HepG2 (cell line): Measurements from ENCODE around the gene ERMARD. TPM values are rescaled to one million over a fixed set of nuclear protein-coding genes. Genes with fewer than 3 reads are reported as not detected.
A peak's percentile ranks its signal among the peaks of the same experiment; 100 is the strongest.

Experiments
- BHLHE40 ChIP-seq: IDR thresholded peaks from 2 replicates; pipeline ENCODE4 v1.6.1; 2011; ENCODE audit warnings: low read length, improper control_type of control experiment
- GTF3A ChIP-seq: sonication (generic); formaldehyde crosslinking; conservative IDR thresholded peaks from 2 replicates; pipeline ENCODE4 v1.4.0; 2020; ENCODE audit warnings: mild to moderate bottlenecking, missing genetic modification reagents
- JARID2 ChIP-seq: sonication (generic); formaldehyde crosslinking; IDR thresholded peaks from 2 replicates; pipeline ENCODE4 v1.8.1; 2023; ENCODE audit warnings: missing genetic modification reagents, inconsistent platforms; ENCODE audit not compliant: insufficient replicate concordance
- SIX1 ChIP-seq: sonication (generic); formaldehyde crosslinking; IDR thresholded peaks from 2 replicates; pipeline ENCODE4 v1.4.0; 2020; ENCODE audit warnings: missing genetic modification reagents, borderline replicate concordance
- SRSF1 ChIP-seq: fragments of 200-400 bp; formaldehyde crosslinking; optimal IDR thresholded peaks from 2 replicates; pipeline ENCODE3; 2017; ENCODE audit warnings: mild to moderate bottlenecking, low read depth, low read length, moderate library complexity
- TAF1 ChIP-seq: sonication (generic); formaldehyde crosslinking; IDR thresholded peaks from 2 replicates; pipeline ENCODE4 v1.4.0; 2020; ENCODE audit warnings: missing genetic modification reagents
- TSC22D2 ChIP-seq: sonication (generic); formaldehyde crosslinking; IDR thresholded peaks from 2 replicates; pipeline ENCODE4 v1.5.1; 2020; ENCODE audit warnings: missing genetic modification reagents, mild to moderate bottlenecking, borderline replicate concordance
- U2AF1 ChIP-seq: fragments of 200-400 bp; formaldehyde crosslinking; optimal IDR thresholded peaks from 2 replicates; pipeline ENCODE3; 2017; ENCODE audit warnings: mild to moderate bottlenecking, low read depth, low read length
- ZMAT3 ChIP-seq: sonication (generic); formaldehyde crosslinking; conservative IDR thresholded peaks from 2 replicates; pipeline ENCODE4 v1.7.0; 2021; ENCODE audit warnings: missing genetic modification reagents
- ZNF430 ChIP-seq: sonication (generic); formaldehyde crosslinking; IDR thresholded peaks from 2 replicates; pipeline ENCODE4 v1.9.0; 2021; ENCODE audit warnings: mild to moderate bottlenecking, missing genetic modification reagents
- ZNF780A ChIP-seq: sonication (generic); formaldehyde crosslinking; IDR thresholded peaks from 2 replicates; pipeline ENCODE4 v1.8.0; 2022; ENCODE audit warnings: mild to moderate bottlenecking, missing genetic modification reagents, moderate library complexity
- ZSCAN22 ChIP-seq: sonication (generic); formaldehyde crosslinking; IDR thresholded peaks from 2 replicates; pipeline ENCODE4 v1.4.0; 2020; ENCODE audit warnings: mild to moderate bottlenecking, missing genetic modification reagents
- ZZZ3 ChIP-seq: sonication (generic); formaldehyde crosslinking; IDR thresholded peaks from 2 replicates; pipeline ENCODE4 v1.4.0; 2020; ENCODE audit warnings: missing genetic modification reagents, mild to moderate bottlenecking, borderline replicate concordance
- polyA plus RNA-seq, 8 experiments: library from polyadenylated mRNA; depleted of rRNA in 3 of 8; stranded (reverse) in 7 of 8; unstranded in 1 of 8; fragments of >200 nt; fragmentation: Illumina TruSeq in 4 of 8; extraction: Trizol in 4 of 8; gene quantifications; 2 replicates each; pipeline versions ENCODE4 v1.2.1 to v1.2.3, GENCODE V29; 2011 to 2016; ENCODE audit warnings: low read depth in 4 of 8, missing spikeins in 1 of 8, mixed read lengths in 1 of 8; ENCODE audit not compliant: insufficient read depth in 1 of 8
- total RNA-seq, 5 experiments: library from RNA; depleted of rRNA; stranded (reverse); fragments of >200 nt; fragmentation: Illumina TruSeq; extraction: Trizol; gene quantifications; 2 replicates each; pipeline ENCODE4 v1.2.3, GENCODE V29; 2016; ENCODE audit warnings: low read depth in 1 of 5
- TF ChIP-seq, protein P1 (sequence below): sonication (generic); formaldehyde crosslinking; IDR thresholded peaks from 2 replicates; pipeline ENCODE4 v1.5.1; 2020; ENCODE audit warnings: missing genetic modification reagents, mild to moderate bottlenecking, borderline replicate concordance
- TF ChIP-seq, protein P2 (sequence below): sonication (generic); formaldehyde crosslinking; IDR thresholded peaks from 2 replicates; pipeline ENCODE4 v1.4.0; 2020; ENCODE audit warnings: missing genetic modification reagents, mild to moderate bottlenecking, borderline replicate concordance
- TF ChIP-seq, protein P3 (sequence below): sonication (generic); formaldehyde crosslinking; IDR thresholded peaks from 2 replicates; pipeline ENCODE4 v1.4.0; 2020; ENCODE audit warnings: missing genetic modification reagents, low read depth, mild to moderate bottlenecking, borderline replicate concordance
- TF ChIP-seq, protein P4 (sequence below): IDR thresholded peaks from 2 replicates; pipeline ENCODE4 v1.6.1; 2016
- TF ChIP-seq, protein P5 (sequence below): sonication (generic); formaldehyde crosslinking; conservative IDR thresholded peaks from 2 replicates; pipeline ENCODE4 v1.4.0; 2020; ENCODE audit warnings: missing genetic modification reagents

Gene ERMARD
- total and polyA plus RNA-seq, 2 of the 13 experiments (the other 11 are each of a cell fraction or from before 2014, with no cell fraction given): 8.8 to 10.7 TPM

DNA sequence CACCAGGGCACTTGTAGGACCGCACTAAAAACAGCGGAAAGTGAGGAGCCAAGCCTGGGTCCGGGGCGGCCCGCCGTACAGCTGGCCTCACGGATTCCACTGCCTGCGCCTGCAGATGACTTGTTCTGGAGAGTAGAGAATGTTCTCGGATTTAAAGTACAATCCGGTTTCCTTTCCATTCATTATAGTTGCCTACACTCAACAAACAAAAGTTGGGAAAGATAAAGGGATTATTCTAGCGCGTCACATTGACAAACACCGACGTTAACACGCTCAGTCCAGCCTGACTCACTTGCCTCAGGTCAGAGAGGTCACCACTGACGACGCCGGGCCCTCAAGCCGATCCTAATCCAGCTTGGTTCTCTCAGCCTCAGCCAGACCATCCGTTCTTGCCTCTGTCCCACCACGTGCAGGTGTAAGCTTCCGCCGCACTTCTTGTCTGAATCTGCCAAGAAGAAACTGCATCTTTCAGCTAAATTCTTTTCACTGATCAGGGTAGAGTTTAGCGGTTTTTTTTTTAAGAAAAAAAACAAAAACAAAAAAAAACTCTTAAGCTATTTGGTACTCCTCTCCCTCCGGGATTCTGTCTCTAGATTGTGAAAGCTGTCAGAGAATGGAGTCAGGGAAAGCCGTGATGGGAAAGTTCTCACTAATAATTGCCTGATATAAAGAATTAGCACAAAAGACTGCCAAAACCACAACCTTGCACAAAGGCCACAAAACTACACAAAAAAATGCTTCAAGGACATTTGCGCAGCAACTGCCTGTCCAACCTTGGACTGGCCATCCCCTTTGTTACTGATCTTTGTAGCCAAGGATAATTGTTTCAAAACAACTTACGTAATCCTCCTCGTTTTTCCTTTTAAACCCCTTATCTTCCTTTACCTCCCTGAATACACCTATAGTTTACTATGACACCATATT, 26.0 kb upstream of the ERMARD start (continued):
- TF ChIP-seq, protein P1, sequence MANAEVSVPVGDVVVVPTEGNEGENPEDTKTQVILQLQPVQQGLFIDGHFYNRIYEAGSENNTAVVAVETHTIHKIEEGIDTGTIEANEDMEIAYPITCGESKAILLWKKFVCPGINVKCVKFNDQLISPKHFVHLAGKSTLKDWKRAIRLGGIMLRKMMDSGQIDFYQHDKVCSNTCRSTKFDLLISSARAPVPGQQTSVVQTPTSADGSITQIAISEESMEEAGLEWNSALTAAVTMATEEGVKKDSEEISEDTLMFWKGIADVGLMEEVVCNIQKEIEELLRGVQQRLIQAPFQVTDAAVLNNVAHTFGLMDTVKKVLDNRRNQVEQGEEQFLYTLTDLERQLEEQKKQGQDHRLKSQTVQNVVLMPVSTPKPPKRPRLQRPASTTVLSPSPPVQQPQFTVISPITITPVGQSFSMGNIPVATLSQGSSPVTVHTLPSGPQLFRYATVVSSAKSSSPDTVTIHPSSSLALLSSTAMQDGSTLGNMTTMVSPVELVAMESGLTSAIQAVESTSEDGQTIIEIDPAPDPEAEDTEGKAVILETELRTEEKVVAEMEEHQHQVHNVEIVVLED (CRISPR knock-in tag): peak; percentile 53; the same call in 1 of the 2 replicates
- TF ChIP-seq, protein P2, sequence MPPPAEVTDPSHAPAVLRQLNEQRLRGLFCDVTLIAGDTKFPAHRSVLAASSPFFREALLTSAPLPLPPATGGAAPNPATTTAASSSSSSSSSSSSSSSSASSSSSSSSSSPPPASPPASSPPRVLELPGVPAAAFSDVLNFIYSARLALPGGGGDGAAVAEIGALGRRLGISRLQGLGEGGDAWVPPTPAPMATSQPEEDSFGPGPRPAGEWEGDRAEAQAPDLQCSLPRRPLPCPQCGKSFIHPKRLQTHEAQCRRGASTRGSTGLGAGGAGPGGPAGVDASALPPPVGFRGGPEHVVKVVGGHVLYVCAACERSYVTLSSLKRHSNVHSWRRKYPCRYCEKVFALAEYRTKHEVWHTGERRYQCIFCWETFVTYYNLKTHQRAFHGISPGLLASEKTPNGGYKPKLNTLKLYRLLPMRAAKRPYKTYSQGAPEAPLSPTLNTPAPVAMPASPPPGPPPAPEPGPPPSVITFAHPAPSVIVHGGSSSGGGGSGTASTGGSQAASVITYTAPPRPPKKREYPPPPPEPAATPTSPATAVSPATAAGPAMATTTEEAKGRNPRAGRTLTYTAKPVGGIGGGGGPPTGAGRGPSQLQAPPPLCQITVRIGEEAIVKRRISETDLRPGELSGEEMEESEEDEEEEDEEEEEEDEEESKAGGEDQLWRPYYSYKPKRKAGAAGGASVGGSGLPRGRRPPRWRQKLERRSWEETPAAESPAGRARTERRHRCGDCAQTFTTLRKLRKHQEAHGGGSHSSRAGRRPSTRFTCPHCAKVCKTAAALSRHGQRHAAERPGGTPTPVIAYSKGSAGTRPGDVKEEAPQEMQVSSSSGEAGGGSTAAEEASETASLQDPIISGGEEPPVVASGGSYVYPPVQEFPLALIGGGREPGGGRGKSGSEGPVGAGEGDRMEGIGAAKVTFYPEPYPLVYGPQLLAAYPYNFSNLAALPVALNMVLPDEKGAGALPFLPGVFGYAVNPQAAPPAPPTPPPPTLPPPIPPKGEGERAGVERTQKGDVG (CRISPR knock-in tag): no peak; the same call in 1 of the 2 replicates
- no peak for TF ChIP-seq ZNF780A (CRISPR knock-in tag)
- peak; percentile 77 for TF ChIP-seq BHLHE40
- TF ChIP-seq, protein P3, sequence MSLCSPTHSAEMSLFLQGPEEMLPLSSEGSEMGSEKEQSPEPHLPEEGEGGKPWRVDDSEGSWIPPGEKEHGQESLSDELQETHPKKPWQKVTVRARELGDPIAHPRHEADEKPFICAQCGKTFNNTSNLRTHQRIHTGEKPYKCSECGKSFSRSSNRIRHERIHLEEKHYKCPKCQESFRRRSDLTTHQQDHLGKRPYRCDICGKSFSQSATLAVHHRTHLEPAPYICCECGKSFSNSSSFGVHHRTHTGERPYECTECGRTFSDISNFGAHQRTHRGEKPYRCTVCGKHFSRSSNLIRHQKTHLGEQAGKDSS (CRISPR knock-in tag): no peak
- 0 out of 2 replicates have a peak, but pooled peaks have one; percentile 29 for TF ChIP-seq TSC22D2 (CRISPR knock-in tag)
- TF ChIP-seq, protein P4, sequence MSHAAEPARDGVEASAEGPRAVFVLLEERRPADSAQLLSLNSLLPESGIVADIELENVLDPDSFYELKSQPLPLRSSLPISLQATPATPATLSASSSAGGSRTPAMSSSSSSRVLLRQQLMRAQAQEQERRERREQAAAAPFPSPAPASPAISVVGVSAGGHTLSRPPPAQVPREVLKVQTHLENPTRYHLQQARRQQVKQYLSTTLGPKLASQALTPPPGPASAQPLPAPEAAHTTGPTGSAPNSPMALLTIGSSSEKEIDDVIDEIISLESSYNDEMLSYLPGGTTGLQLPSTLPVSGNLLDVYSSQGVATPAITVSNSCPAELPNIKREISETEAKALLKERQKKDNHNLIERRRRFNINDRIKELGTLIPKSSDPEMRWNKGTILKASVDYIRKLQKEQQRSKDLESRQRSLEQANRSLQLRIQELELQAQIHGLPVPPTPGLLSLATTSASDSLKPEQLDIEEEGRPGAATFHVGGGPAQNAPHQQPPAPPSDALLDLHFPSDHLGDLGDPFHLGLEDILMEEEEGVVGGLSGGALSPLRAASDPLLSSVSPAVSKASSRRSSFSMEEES (CRISPR knock-in tag): peak; percentile 56; the same call in 1 of the 2 replicates
- peak; percentile 99 for TF ChIP-seq U2AF1
- no peak for TF ChIP-seq ZZZ3 (CRISPR knock-in tag)
- TF ChIP-seq, protein P5, sequence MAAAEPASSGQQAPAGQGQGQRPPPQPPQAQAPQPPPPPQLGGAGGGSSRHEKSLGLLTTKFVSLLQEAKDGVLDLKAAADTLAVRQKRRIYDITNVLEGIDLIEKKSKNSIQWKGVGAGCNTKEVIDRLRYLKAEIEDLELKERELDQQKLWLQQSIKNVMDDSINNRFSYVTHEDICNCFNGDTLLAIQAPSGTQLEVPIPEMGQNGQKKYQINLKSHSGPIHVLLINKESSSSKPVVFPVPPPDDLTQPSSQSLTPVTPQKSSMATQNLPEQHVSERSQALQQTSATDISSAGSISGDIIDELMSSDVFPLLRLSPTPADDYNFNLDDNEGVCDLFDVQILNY (CRISPR knock-in tag): no peak
- TF ChIP-seq GTF3A (CRISPR knock-in tag): no peak
- TF ChIP-seq TAF1 (CRISPR knock-in tag): 0 out of 2 replicates have a peak, but pooled peaks have one; percentile 1
- TF ChIP-seq SIX1 (CRISPR knock-in tag): peak; percentile 55; the same call in 1 of the 2 replicates
- TF ChIP-seq ZSCAN22: no peak
- TF ChIP-seq ZNF430: peak; percentile 73; the same call in 1 of the 2 replicates
- no peak for TF ChIP-seq JARID2 (CRISPR knock-in tag)
- peak; percentile 49 for TF ChIP-seq SRSF1
- no peak for TF ChIP-seq ZMAT3 (CRISPR knock-in tag)
